H54 (cell line): ENCODE results near the gene PISD.
"Not testable (repeated sequence)": the region's sequence is repeated elsewhere in the genome, so short reads cannot be mapped to it uniquely, and the experiment has no call there.

Experiments
- DNase-seq: peaks from one replicate; pipeline ENCODE4 v3.0.0; 2011; ENCODE audit warnings: low spot score, mixed read lengths; ENCODE audit not compliant: insufficient read length
- FAIRE-seq: peaks from 3 replicates; lab custom pipeline; 2011; peaks lifted over from hg19 to GRCh38; lab: Jason Lieb, UNC
- POLR2A ChIP-seq: IDR thresholded peaks from 2 replicates; pipeline ENCODE4 v1.6.1; 2011; ENCODE audit warnings: low read depth, mild to moderate bottlenecking, low read length

Gene PISD

DNA sequence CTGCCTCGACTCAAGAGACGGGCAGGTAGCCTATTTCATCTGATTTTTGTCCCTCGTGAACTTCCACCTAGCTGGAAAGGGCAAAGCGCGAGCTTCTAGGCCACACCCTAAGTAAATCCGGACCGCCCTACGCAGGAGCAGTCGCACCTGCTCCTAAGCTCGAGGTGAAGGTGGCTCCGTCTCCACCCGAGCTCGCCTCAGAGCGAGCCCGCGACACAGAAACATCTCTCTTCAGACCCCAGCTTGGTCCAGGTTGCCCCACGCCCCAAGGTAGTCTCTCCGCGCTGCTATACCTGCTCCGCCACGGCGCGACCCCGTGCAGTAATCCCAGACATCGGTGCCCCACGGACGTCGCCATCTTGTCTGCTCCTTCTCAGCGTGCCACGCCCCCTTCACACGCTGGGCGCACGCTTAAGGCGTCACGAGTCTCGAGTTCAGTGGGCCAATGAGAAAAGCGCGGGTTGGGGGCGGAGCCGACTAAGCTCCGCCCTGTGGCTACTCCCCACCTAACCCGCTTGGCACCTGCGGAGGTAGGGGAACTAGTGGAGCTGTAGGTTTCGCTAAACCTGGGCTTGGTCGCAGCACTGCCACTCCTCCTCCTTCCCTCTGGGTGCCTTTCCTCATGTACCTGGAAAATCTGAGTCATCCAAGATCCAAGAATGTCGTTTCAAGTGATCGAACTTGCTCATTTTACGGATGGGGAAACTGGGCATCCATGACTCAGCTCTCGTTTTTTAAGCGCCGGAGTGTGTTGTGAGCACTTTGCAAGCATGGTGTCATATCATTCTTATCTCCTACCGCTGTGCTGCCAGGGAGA is at the start of gene PISD:
PISD (minus strand) TSS at position 365 of the 817 bp plus-strand sequence; CDS start at position 358, 7 bp downstream.
- FAIRE-seq (peak; percentile 88), DNase-seq (peak; percentile 72)
- TF ChIP-seq POLR2A, result peak; percentile 72

DNA sequence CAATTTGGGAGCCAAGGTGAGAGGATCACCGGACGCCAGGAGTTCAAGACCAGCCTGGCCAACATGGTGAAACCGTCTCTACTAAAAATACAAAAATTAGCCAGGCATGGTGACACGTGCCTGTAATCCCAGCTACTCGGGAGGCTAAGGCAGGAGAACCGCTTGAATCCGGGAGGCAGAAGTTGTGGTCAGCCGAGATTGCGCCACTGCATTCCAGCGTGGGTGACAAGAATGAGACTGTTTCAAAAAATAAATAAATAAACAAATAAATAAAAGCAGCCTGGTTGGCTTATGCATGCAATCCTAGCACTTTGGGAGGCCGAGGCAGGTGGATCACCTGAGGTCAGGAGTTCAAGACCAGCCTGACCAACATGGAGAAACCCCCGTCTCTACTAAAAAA is 49.2 kb upstream of the PISD start:
- DNase-seq, result not testable (repeated sequence)

DNA sequence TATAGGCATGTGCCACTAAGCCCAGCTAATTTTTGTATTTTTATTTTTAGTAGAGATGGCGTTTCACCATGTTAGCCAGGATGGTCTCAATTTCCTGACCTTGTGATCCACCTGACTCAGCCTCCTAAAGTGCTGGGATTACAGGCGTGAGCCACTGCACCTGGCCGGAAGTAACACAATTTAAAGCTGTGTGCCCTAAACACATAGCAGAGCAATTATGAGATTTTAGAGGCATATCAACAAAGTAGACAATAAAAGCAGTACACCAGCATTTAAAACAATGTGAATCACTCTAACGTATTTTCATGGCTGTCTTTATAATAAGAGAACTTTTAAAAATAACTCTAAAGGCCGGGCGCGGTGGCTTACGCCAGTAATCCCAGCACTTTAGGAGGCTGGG is 45.5 kb upstream of the PISD start:
- TF ChIP-seq POLR2A, result no peak
- DNase-seq (no peak), FAIRE-seq (no peak)

More for the DNA sequence above, 49.2 kb upstream of the PISD start:
- FAIRE-seq, result not testable (repeated sequence)

DNA sequence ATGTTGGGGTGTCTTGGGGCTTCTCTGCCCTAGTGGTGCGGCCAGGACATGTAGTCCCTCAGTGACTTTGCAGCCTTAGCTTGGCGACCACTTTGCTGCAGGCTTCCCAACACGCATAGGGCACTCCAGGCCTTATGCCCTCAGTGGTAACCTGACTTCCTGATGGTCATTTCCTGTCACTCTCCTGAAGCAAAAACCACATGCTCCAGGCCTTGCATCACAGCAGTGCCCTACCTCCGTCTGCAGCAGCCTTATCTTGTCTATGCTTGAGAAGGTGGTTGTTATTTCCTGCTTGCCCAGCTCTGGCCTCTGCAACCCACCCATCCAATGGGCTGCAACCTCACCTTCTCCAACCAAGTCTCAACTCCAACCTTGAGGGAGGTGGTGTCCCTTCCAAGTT is 33.4 kb upstream of the PISD start:
- no peak for DNase-seq
- FAIRE-seq, result no peak
- no peak for TF ChIP-seq POLR2A

DNA sequence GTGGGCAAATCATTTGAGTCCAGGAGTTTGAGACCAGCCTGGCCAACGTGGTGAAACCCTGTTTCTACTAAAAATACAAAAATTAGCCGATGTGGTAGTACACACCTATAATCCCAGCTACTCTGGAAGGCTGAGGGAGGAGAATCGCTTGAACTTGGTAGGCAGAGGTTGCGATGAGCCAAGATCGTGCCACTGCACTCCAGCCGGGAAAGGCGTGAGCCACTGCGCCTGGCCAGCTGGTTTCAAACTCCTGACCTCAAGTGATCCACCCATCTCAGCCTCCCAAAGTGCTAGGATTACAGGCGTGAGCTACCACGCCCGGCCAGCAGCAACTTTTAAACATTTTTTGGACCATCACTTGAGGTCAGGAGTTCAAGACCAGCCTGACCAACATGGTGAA is 32.0 kb upstream of the PISD start:
- not testable (repeated sequence) for DNase-seq, FAIRE-seq

DNA sequence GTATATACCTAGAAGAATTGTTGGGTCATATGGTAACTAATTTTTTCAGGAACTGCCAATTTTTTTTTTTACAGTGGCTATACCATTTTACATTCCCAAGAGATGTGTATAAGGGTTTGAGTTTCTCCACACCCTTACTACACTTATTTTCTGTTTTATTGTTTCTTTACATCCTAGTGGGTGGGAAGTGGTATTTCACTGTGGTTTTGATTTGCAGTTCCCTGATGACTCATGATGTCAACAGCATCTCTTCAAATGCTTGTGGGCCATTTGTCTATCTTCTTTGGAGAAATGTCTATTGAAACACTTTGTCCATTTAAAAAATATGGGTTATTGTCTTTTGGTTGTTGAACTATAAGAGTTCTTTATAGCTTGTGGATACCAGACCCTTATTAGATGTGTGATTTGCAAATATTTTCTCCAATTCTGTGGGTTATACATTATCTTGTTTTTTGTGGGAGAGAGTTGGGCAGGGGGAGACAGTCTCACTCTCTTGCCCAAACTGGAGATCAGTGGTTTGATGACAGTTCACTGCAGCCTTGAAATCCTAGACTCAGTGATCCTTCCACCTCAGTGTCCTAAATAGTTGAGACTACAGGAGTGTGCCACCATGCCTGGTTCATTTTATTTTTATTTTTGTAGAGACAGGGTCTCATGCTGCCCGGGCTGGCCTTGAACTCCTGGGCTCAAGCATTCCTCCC is 30.3 kb upstream of the PISD start:
- TF ChIP-seq POLR2A, result no peak
- DNase-seq (no peak), FAIRE-seq (no peak)

DNA sequence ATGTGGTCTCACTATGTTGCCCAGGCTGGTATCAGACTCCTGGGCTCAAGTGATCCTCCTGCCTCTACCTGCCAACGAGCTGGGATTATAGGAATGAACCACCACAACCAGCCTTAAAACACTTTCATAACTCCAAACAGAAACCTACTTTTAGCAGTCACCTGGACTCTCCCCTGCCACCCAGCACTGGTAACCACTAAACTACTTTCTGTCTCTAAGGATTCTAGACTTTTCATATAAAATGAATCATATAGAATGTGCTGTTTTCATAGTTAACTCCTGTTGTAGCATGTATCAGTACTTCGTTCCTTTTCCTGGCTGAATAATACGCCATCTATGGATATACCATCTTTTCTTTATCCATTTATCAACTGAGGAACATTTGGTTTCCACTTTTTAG is 29.4 kb upstream of the PISD start:
- TF ChIP-seq POLR2A, result no peak
- DNase-seq (no peak), FAIRE-seq (no peak)

DNA sequence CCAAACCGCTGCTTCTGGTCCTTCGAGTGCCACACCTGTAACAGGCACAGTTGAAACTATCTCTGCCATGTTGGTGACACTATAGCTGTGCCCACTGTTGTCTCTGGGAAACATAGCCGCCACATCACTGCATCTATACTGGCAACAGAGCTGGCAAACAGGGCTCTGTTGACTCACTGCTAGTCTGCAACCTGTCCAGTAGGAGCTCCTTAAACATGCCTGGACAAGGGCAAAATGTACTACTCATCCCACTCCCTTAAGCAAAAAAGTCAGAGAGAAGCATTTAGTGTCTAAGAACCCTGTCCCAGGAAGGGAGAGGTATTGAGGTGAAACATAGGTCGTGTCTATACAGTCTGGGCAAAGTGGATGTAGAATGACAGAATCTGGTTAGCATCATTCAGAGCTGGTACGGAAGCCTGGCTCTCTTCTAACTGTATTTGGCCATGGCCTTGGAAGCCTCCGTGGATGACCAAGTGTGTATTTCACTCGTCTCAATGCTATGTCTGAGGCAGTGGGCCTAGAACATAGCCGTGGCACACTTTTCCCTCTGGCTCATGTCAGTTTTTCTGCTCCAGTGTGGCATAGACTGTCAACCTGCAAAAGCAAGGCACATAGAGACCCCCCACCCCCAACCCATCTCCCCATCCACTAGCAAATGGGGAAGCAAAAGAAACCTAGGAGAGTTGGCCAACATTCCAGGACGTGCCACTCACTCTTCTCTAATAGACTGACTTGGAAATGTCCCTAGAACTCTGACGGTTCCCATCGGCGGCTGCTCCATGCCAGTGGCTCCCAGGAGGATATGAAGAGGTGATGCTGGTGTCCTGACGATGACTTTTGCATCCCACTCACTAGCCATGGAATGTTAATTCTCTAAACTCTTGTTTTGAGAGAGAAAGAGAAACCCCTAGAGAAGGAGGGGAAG is 21.4 kb upstream of the PISD start:
- no peak for TF ChIP-seq POLR2A
- DNase-seq, result no peak
- FAIRE-seq, result no peak

DNA sequence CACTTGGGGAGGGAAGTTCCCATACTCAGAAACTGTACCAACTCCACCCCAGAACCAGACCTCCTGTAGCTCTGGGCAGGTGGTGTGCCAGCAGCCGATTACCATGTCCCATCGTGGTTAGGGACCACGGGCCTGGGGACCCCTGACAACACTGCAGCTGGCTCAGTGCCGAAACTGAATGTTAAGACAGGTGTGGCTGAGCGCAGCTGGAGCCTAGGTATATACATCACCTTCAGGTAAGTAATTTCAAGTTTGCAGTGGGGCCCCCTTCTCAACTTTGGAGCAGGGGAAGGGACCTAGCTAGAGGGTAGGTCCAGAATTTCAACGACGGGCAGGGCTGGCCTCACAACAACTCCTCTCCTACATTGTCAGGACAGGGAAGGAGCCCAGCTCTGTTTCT is 20.7 kb upstream of the PISD start:
- FAIRE-seq, result no peak
- TF ChIP-seq POLR2A, result no peak
- DNase-seq, result no peak

DNA sequence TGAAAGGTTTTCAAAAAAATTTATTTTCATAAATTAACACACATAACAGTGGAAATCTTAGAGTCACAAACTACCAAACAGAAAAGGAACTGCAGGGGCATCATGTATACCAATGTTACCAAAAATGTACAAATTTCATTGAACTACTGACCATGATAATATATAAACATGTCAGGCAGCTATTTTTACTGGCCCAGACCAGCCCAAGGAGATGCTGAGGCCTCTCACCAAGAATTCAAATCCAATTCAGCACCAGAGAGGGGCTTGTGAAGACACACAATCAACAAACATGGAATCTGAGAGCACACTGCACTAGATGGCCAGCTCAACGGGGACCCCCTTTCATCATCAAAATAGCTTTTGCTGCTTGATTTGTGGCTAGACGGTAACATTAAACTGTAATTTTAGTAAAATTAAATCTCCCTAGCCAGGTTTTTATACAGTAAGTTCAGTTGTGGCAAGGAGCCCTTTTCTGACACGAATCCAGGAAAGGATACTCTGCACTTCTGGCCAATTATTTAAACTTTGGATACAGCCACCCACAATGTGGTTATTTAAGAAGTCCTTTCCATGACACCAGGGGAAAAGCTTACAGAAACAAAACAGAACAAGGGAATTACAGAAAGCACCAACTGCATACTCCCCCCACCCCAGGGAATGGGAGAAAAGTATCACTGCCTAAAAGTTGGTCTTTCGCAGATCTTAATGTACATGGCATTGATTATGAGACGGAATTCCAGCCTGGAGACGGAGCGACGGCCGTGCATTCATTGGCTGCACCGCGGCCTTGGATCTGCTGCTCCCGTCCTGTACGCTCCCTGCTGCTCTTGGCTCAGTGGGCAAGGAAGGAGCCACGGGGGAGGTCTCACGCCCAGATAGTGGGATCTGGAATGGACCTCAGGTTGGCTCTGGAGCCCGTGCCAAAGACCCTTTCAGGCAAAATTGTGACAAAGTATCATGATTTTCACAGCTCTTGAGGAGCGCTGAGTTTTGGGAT is 19.6 kb upstream of the PISD start:
- FAIRE-seq (no peak), DNase-seq (no peak)

DNA sequence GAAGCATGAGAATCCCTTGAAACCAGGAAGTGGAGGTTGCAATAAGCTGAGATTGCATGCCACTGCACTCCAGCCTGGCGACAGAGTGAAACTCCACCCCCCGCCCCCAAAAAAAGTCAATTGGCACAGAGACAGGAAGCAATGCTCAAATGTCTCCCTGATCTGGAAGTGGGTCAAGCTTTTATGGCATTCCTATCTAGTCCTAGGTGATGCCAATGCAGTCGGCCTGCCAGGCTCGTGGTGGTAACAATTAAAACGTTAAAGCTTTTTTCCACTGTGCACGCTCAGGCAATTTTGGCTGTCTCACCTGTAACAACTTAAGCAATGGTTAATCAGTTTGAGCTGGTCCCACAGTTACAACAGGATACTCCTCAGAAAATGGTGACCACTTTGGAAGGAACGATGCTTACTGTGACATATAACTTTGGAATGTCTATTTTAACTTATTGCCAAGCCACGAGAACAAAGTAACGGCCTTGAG is 18.9 kb upstream of the PISD start:
- no peak for TF ChIP-seq POLR2A
- no peak for FAIRE-seq
- no peak for DNase-seq

More for the DNA sequence above, 19.6 kb upstream of the PISD start:
- no peak for TF ChIP-seq POLR2A

DNA sequence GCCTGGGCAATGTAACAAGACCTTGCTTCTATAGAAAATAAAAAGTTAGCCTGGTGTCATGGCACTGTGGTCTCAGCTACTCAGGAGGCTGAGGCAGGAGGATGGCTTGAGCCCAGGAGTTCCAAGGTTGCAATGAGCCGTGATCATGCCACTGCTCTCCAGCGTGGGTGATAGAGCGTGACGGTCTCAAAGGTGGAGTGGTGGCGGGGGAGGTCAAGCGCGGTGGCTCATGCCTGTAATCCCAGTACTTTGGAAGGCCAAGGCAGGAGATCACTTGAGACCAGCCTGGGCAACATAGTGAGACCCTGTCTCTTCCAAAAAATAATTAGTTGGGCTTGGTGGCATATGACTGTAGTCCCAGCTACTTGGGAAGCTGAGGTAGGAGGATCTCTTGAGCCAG is 16.7 kb upstream of the PISD start:
- FAIRE-seq (no peak), DNase-seq (no peak)
- no peak for TF ChIP-seq POLR2A

DNA sequence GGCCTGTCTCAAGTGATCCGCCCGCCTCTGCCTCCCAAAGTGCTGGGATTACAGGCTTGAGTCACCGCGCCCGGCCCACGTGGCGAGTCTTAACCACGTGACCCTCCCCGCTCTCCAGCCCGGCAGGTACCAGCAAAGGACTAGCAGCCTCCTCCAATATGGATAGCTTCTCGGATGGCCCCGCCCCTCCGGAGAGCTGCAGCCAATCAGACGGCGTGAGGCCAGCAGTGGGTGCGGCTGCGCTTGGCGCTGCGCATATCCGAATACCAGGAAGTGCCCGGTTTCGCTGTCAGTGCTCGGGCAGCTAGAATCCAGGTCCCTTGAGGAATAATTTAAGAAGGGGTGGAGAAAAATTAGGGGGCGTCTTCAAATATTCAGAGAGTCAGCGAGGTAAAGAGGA is 14.7 kb upstream of the PISD start:
- TF ChIP-seq POLR2A, result no peak
- no peak for DNase-seq
- no peak for FAIRE-seq

DNA sequence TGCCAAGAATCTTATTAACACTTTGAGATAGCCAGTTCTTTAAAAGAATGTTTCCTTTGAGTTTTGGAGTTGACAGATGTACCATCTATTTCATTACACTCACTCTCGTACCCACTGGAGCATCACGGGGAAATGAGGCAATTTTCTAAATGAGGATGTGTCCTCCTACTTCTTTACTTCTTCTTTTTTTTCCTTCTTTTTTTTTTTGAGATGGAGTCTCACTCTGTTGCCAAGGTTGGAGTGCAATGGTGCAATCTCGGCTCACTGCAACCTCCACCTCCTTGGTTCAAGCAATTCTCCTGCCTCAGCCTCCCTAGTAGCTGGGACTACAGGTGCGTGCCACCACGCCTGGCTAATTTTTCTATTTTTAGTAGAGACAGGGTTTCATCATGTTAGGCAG is 12.2 kb upstream of the PISD start:
- not testable (repeated sequence) for DNase-seq, FAIRE-seq

DNA sequence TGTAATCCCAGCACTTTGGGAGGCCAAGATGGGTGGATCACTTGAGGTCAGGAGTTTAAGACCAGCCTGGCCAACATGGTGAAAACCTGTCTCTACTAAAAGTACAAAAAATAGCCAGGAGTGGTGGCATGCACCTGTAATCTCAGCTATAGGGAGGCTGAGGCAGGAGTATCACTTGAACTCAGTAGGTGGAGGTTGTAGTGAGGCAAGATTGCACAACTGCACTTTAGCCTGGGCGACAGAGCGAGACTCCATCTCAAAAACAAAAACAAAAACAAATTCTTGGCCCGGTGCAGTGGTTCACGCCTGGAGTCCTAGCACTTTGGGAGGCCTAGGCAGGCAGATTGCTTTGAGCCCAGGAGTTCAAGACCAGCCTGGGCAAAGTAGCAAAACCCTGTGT is 6.8 kb upstream of the PISD start:
- not testable (repeated sequence) for FAIRE-seq, DNase-seq
